Kidney epithelial cell (primary cell): ENCODE measurements around the gene HOXA10. TPM values are rescaled to one million over a fixed set of nuclear protein-coding genes. Genes with fewer than 3 reads are reported as not detected.

Experiments used
- DNase-seq: peaks from one replicate; pipeline ENCODE4 v3.0.0-alpha.2; 2010; ENCODE audit warnings: low read depth
- H3K27me3 ChIP-seq: 2 replicates; pipeline ENCODE4 v1.6.0; 2011; ENCODE audit warnings: low read length; ENCODE audit not compliant: control insufficient read depth, insufficient read depth
- H3K36me3 ChIP-seq: 2 replicates; pipeline ENCODE4 v1.5.1; 2011; ENCODE audit warnings: low read length; ENCODE audit not compliant: control insufficient read depth, insufficient read depth
- H3K4me3 ChIP-seq: 2 replicates; pipeline ENCODE4 v1.5.1; 2011; ENCODE audit warnings: low read depth, mild to moderate bottlenecking, control low read depth, low read length
- total RNA-seq: library from RNA; depleted of rRNA; stranded (reverse); fragments of >200 nt; gene quantifications from 2 replicates; pipeline ENCODE4 v1.2.3, GENCODE V29; 2015
- TF ChIP-seq, protein P1 (sequence below): IDR thresholded peaks from 2 replicates; pipeline ENCODE4 v1.5.1; 2011; ENCODE audit warnings: mild to moderate bottlenecking, moderate library complexity, low read length, control low read depth, inconsistent platforms; ENCODE audit not compliant: insufficient read depth, poor library complexity, severe bottlenecking

HOXA10 gene
- total RNA-seq, 1 donor from 2014 or later = 29.1 TPM

- DNase-seq = no peak
- Histone ChIP-seq H3K27me3 (no peaks in the 10 kb centered on the region), H3K4me3 (peak overlapping the region; percentile 76), H3K36me3 (no peaks in the 10 kb centered on the region)
- TF ChIP-seq, protein P1, sequence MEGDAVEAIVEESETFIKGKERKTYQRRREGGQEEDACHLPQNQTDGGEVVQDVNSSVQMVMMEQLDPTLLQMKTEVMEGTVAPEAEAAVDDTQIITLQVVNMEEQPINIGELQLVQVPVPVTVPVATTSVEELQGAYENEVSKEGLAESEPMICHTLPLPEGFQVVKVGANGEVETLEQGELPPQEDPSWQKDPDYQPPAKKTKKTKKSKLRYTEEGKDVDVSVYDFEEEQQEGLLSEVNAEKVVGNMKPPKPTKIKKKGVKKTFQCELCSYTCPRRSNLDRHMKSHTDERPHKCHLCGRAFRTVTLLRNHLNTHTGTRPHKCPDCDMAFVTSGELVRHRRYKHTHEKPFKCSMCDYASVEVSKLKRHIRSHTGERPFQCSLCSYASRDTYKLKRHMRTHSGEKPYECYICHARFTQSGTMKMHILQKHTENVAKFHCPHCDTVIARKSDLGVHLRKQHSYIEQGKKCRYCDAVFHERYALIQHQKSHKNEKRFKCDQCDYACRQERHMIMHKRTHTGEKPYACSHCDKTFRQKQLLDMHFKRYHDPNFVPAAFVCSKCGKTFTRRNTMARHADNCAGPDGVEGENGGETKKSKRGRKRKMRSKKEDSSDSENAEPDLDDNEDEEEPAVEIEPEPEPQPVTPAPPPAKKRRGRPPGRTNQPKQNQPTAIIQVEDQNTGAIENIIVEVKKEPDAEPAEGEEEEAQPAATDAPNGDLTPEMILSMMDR = no peak
Measured at GRCh38 chr7:27154901-27155815, 19.0 kb downstream of the HOXA10 start.

DNA sequence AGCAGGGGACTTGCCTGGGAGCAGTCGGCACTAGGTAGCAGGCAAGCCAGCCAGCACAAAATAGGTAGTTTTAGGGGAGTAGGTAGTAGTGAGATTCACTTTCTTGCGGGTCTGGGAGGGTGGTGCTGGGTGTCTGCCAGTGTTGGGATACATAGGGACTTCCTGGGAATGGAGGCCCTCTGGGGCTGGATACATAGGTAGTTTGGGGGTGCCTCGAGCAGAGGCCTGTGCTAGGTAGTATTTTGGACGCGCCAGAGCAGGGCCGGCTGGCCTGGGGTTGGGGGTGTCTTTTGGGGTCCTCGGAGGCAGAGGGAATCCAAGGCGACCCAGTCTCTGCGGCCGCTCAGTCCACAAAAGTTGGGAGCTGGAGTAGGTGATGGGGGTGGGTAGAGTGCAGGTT lies 19.8 kb downstream of the HOXA10 start:
- no peaks in the 10 kb centered on the region for H3K27me3 ChIP-seq
- peak overlapping the region; percentile 76 for H3K4me3 ChIP-seq
- DNase-seq = no peak
- TF ChIP-seq, protein P1 = no peak
- H3K36me3 ChIP-seq = no peaks in the 10 kb centered on the region

- Histone ChIP-seq H3K27me3 (no peaks in the 10 kb centered on the region), H3K4me3 (peak overlapping the region; percentile 22), H3K36me3 (no peaks in the 10 kb centered on the region)
- TF ChIP-seq, protein P1 = no peak
- DNase-seq = no peak
Measured at GRCh38 chr7:27153526-27153925, 20.6 kb downstream of the HOXA10 start.

- no peaks in the 10 kb centered on the region for H3K27me3 ChIP-seq
- TF ChIP-seq, protein P1 = no peak
- no peaks in the 10 kb centered on the region for H3K36me3 ChIP-seq
- DNase-seq = no peak
- H3K4me3 ChIP-seq = peak overlapping the region; percentile 71
Measured at GRCh38 chr7:27152816-27153442, 21.2 kb downstream of the HOXA10 start.

DNA sequence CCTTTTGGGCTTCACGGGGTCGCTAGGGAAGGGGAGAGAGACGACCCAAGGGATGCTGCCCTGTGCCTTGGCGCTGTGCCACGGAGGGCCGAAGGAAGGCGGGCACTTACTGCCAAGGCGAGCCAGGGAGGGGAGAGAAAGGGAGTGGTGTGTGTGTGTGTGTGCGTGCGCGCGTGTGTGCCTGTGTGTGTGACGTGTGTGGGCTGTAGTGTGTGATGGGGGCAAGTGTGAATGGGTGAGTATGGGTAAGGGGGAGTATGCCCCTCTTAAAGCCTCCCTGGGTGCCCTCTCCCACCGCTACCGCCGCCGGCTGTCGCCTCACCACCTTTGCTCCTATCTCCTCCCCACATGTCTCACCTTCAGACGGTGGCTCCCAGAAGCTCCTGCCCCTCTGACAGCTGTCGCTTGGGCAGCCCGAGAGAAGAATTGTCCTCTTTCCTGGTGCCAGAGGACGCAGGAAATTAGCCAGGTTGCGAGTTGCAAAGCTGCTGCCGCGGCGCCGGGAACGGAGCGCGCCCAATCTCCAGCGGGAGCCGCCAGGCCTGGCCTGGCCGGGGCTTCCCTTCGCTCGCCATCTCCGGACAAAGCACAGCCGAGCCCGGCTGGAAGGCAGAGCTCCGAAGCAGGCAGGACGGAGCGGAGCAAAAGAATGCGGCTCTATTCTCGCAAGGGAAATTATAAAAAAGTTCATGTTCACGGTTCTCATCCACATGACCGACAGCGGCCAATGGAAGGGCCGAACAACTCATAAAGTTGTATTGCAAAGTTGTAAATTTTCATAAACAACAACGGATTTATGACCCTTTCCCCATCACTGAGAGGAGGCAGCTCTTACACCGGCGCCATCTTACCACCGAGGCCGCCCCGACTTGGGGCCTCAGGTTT lies 21.9 kb downstream of the HOXA10 start, which contains the start of gene HOXA3:
Gene HOXA3 (minus strand): TSS at position 653 of the 885 bp plus-strand sequence. CDS start 41,943 bp downstream, outside the sequence.
- no peaks in the 10 kb centered on the region for H3K36me3 ChIP-seq
- peak within 1 kb of the TSS; percentile 71 for H3K4me3 ChIP-seq
- TF ChIP-seq, protein P1 = no peak
- no peak for DNase-seq
- no peaks in the 10 kb centered on the region for H3K27me3 ChIP-seq
